Caco-2 (cell line): ENCODE data around the gene MAD1L1. TPM values are rescaled to one million over a fixed set of nuclear protein-coding genes. Genes with fewer than 3 reads are reported as not detected.

Experiments used
- BruUV-seq: library from RNA; stranded (reverse); fragments of 400-500 nt; replicated peaks from 2 replicates; lab custom pipeline; 2021; lab: Mats Ljungman, UMichigan
- CTCF ChIA-PET: fragments of 300-600 bp; sonication (Branson Sonifier 250); formaldehyde crosslinking; loops from one replicate; lab custom pipeline; 2022; ENCODE audit warnings: antibody characterized with exemption; lab: Charles Lee
- POLR2A ChIA-PET: fragments of 300-600 bp; sonication (Branson Sonifier 250); formaldehyde crosslinking; loops from one replicate; lab custom pipeline; 2022; ENCODE audit warnings: antibody characterized with exemption; lab: Charles Lee
- DNase-seq, 2 experiments: peaks; one replicate each; pipeline versions ENCODE4 v3.0.0 to v3.0.0-alpha.2; 2020 to 2022
- H3K27me3 ChIP-seq: replicated peaks from 2 replicates; pipeline ENCODE4 v1.6.0; 2011; ENCODE audit warnings: low read length; ENCODE audit not compliant: control insufficient read depth, insufficient read depth
- H3K36me3 ChIP-seq: 2 replicates; pipeline ENCODE4 v1.5.1; 2011; ENCODE audit warnings: low read length; ENCODE audit not compliant: control insufficient read depth, insufficient read depth
- H3K4me1 ChIP-seq: fragments of 250-450 bp; sonication (Bioruptor Pico); 2 replicates; pipeline ENCODE4 v1.5.1; 2020; ENCODE audit warnings: mild to moderate bottlenecking
- H3K4me3 ChIP-seq: 2 replicates; pipeline ENCODE4 v1.5.1; 2011; ENCODE audit warnings: low read depth, mild to moderate bottlenecking, control low read depth, low read length
- H3K9me3 ChIP-seq: fragments of 250-450 bp; sonication (Bioruptor Pico); 2 replicates; pipeline ENCODE4 v1.5.1; 2020; ENCODE audit warnings: mild to moderate bottlenecking, moderate library complexity
- H3K27ac Mint-ChIP-seq: one replicate; pipeline ENCODE4 v1.8.0; 2022; ENCODE audit warnings: mixed read lengths; ENCODE audit not compliant: unreplicated experiment
- H3K27me3 Mint-ChIP-seq: one replicate; pipeline ENCODE4 v1.8.0; 2022; ENCODE audit warnings: mixed read lengths; ENCODE audit not compliant: insufficient read depth, unreplicated experiment
- H3K36me3 Mint-ChIP-seq: one replicate; pipeline ENCODE4 v1.8.0; 2022; ENCODE audit warnings: mild to moderate bottlenecking, mixed read lengths; ENCODE audit not compliant: insufficient read depth, unreplicated experiment
- H3K4me1 Mint-ChIP-seq: one replicate; pipeline ENCODE4 v1.8.0; 2022; ENCODE audit warnings: low read depth, mixed read lengths; ENCODE audit not compliant: unreplicated experiment
- H3K4me3 Mint-ChIP-seq: one replicate; pipeline ENCODE4 v1.8.0; 2022; ENCODE audit warnings: mild to moderate bottlenecking, moderate library complexity, mixed read lengths; ENCODE audit not compliant: unreplicated experiment
- H3K9me3 Mint-ChIP-seq: one replicate; pipeline ENCODE4 v1.8.0; 2022; ENCODE audit warnings: mixed read lengths; ENCODE audit not compliant: unreplicated experiment
- intact Hi-C: fragments of 100-400 bp; cut with micrococcal nuclease; formaldehyde crosslinking; loops from one replicate; pipeline ENCODE4 v1.10.0; 2022; ENCODE audit not compliant: unreplicated experiment
- total RNA-seq: library from RNA; stranded (reverse); gene quantifications from 2 replicates; pipeline ENCODE4 v1.2.3, GENCODE V29; 2022
- TF ChIP-seq, protein P1 (sequence below), 2 experiments: fragments of 200-600 bp in 1 of 2; IDR thresholded peaks; 1 replicate in 1 of 2; 2 replicates in 1 of 2; pipeline versions ENCODE4 v1.5.1 to v1.8.0; 2011 to 2022; ENCODE audit warnings: antibody characterized with exemption in 1 of 2, control low read depth in 1 of 2, inconsistent platforms in 1 of 2, low read depth in 1 of 2, low read length in 1 of 2, mild to moderate bottlenecking in 1 of 2, moderate library complexity in 1 of 2; ENCODE audit not compliant: insufficient read depth in 1 of 2, severe bottlenecking in 1 of 2, unreplicated experiment in 1 of 2

The MAD1L1 gene
- total RNA-seq, 1 experiment from 2014 or later = 58.6 TPM

DNA sequence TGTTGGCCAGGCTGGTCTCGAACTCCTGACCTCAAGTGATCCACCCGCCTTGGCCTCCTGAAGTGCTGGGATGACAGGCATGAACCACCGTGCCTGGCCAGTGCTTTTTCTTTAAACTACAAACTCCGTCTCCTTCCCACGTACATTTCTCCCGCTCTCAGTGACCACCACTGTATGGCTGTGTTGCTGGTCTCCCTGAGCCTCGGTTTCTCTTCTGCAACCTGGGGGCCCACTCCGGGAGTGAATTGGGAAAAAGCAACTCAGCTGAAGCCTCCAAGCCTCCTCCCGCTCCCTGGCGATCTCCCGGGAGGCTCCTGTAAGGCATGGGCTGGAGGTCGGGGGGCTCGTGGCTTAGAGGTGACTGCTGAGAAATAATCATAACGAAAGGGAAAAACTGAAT lies 426.4 kb downstream of the MAD1L1 start:
- Mint-ChIP-seq H3K27ac (no peak overlapping the region), H3K9me3 (peaks cover 32% of the 10 kb centered on the region), H3K36me3 (peaks cover 17% of the 10 kb centered on the region), H3K4me1 (peaks cover 24% of the 10 kb centered on the region), H3K4me3 (no peak overlapping the region), H3K27me3 (no peaks in the 10 kb centered on the region)
- intact Hi-C loops = no loop called here
- peak in 1 of 2 experiments; percentile 21 for DNase-seq
- ChIA-PET POLR2A (no interaction called here), CTCF (no interaction called here)
- Histone ChIP-seq H3K27me3 (no peaks in the 10 kb centered on the region), H3K4me1 (peaks cover 21% of the 10 kb centered on the region), H3K36me3 (no peaks in the 10 kb centered on the region), H3K4me3 (no peak overlapping the region), H3K9me3 (peaks cover 35% of the 10 kb centered on the region)
- TF ChIP-seq, protein P1, sequence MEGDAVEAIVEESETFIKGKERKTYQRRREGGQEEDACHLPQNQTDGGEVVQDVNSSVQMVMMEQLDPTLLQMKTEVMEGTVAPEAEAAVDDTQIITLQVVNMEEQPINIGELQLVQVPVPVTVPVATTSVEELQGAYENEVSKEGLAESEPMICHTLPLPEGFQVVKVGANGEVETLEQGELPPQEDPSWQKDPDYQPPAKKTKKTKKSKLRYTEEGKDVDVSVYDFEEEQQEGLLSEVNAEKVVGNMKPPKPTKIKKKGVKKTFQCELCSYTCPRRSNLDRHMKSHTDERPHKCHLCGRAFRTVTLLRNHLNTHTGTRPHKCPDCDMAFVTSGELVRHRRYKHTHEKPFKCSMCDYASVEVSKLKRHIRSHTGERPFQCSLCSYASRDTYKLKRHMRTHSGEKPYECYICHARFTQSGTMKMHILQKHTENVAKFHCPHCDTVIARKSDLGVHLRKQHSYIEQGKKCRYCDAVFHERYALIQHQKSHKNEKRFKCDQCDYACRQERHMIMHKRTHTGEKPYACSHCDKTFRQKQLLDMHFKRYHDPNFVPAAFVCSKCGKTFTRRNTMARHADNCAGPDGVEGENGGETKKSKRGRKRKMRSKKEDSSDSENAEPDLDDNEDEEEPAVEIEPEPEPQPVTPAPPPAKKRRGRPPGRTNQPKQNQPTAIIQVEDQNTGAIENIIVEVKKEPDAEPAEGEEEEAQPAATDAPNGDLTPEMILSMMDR (IDR thresholded peaks at IDR 0.05; ENCODE audit: insufficient read depth in 1 of 2, low read depth in 1 of 2, low read length in 1 of 2, severe bottlenecking in 1 of 2, unreplicated experiment in 1 of 2) = no peak
- no TSS peak for BruUV-seq

DNA sequence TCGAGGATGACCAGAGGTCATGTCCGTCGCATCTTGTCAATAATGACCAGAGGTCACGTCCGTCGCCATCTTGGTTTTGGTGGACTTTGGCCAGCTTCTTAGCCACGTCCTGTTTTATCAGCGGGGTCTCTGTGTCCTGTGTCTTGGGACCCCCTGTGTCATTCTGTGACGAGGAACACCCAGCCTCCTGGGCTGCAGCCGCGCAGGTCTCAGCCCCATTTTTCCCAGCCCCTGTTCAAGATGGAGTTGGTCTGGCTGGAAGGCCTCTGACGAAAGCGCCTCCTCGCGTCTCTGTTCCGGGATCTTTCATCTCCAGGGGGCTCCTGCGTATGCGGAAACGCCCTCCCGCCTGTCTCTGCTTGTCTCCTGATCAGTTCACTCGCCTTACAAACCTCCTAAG lies 428.4 kb downstream of the MAD1L1 start:
- no TSS peak for BruUV-seq
- peaks cover 23% of the 10 kb centered on the region for H3K36me3 Mint-ChIP-seq
- no peaks in the 10 kb centered on the region for H3K27me3 Mint-ChIP-seq
- TF ChIP-seq, protein P1 (IDR thresholded peaks at IDR 0.05; ENCODE audit: insufficient read depth in 1 of 2, low read depth in 1 of 2, low read length in 1 of 2, severe bottlenecking in 1 of 2, unreplicated experiment in 1 of 2) = no peak
- peak in 1 of 2 experiments; percentile 31 for DNase-seq
- peak overlapping the region; percentile 83 for H3K27ac Mint-ChIP-seq
- Histone ChIP-seq H3K4me1 (peaks cover 21% of the 10 kb centered on the region), H3K27me3 (no peaks in the 10 kb centered on the region), H3K9me3 (peaks cover 37% of the 10 kb centered on the region), H3K4me3 (no peak overlapping the region), H3K36me3 (no peaks in the 10 kb centered on the region)
- peaks cover 24% of the 10 kb centered on the region for H3K4me1 Mint-ChIP-seq
- no peak overlapping the region for H3K4me3 Mint-ChIP-seq
- H3K9me3 Mint-ChIP-seq = peaks cover 43% of the 10 kb centered on the region
- intact Hi-C loops = no loop called here
- ChIA-PET CTCF (no interaction called here), POLR2A (no interaction called here)

DNA sequence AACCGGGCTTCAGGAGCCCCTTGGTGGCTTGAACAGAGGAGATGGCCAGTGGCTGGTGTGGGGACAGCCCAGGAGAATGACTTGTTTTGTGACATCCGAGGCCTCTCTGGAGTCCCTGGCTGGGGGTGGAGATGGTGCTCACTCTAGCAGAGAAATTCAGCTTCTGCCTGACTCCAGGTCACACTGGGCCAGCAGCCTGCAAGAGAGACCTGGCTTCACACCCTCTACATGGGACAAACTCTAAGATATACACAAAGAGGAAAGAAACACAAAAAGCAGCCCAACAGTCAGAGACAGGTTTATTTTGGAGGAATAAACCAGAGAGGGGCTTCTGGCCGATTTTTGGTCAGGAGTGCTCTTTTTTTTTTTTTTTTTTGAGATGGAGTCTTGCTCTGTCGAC lies 429.8 kb downstream of the MAD1L1 start:
- Histone ChIP-seq H3K36me3 (no peaks in the 10 kb centered on the region), H3K4me3 (no peak overlapping the region), H3K27me3 (no peaks in the 10 kb centered on the region), H3K4me1 (peaks cover 21% of the 10 kb centered on the region), H3K9me3 (peaks cover 40% of the 10 kb centered on the region)
- H3K4me3 Mint-ChIP-seq = no peak overlapping the region
- intact Hi-C loops = no loop called here
- peak in 1 of 2 experiments; percentile 26 for DNase-seq
- ChIA-PET CTCF (no interaction called here), POLR2A (no interaction called here)
- peaks cover 43% of the 10 kb centered on the region for H3K9me3 Mint-ChIP-seq
- TF ChIP-seq, protein P1 (IDR thresholded peaks at IDR 0.05; ENCODE audit: insufficient read depth in 1 of 2, low read depth in 1 of 2, low read length in 1 of 2, severe bottlenecking in 1 of 2, unreplicated experiment in 1 of 2) = no peak
- no TSS peak for BruUV-seq
- peak overlapping the region; percentile 83 for H3K27ac Mint-ChIP-seq
- no peaks in the 10 kb centered on the region for H3K27me3 Mint-ChIP-seq
- peaks cover 24% of the 10 kb centered on the region for H3K4me1 Mint-ChIP-seq
- peaks cover 23% of the 10 kb centered on the region for H3K36me3 Mint-ChIP-seq
